Measurements from ENCODE around the gene DYTN. TPM values are rescaled to one million over a fixed set of nuclear protein-coding genes. Genes with fewer than 3 reads are reported as not detected.
"Not testable (repeated sequence)": the region's sequence is repeated elsewhere in the genome, so short reads cannot be mapped to it uniquely, and the experiment has no call there.

The DYTN gene
- total and polyA plus RNA-seq, 8 donors: 0.10 to 0.27 TPM; not detected in 6

DNA sequence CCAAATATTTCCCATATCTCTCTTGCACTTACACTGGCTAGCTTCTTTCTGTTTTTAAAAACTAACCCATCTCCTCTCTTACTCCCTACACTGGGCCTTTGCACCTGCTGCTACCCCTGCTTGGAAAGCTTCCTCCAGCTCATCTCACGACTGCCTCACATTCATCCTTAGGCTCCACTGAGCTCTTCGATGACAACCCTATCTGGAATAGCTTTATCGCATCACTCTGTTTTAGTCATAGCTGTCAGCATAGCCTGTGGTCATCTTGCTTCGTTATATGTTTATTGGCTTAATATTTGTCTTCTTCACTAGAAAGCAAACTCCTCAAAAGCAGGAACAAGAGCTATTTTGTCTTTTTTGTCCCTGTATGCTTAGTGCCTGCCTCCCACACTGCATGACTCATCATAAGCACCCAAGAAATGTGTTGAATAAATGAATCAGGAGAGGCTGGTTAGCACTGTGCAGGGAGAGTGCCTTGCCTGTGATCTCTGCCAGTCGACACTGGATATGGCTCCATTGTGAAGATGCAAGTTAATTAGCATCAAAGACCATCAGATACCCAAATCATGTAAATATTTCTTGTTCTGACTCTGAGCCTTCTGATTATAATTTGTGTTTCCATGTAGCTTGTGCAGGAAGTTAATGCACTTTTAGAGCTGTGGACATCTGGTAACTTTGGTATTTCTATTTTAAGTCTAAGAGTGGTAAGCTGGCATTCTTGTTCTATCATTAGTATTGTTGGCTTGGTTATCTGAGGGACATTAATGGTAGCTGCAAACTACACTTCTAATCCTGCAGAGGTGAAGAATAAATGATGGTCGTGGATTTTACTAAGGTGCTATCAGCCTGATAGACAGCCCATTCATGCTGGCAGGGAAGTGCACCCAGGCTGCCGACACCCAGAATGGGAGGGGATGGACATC, 10.3 kb upstream of the DYTN start:
- DNase-seq (no peak), ATAC-seq (no peak)
- no peak overlapping the region for H3K4me3 ChIP-seq
- no peak overlapping the region for H3K27ac ChIP-seq
- TF ChIP-seq, protein P1, sequence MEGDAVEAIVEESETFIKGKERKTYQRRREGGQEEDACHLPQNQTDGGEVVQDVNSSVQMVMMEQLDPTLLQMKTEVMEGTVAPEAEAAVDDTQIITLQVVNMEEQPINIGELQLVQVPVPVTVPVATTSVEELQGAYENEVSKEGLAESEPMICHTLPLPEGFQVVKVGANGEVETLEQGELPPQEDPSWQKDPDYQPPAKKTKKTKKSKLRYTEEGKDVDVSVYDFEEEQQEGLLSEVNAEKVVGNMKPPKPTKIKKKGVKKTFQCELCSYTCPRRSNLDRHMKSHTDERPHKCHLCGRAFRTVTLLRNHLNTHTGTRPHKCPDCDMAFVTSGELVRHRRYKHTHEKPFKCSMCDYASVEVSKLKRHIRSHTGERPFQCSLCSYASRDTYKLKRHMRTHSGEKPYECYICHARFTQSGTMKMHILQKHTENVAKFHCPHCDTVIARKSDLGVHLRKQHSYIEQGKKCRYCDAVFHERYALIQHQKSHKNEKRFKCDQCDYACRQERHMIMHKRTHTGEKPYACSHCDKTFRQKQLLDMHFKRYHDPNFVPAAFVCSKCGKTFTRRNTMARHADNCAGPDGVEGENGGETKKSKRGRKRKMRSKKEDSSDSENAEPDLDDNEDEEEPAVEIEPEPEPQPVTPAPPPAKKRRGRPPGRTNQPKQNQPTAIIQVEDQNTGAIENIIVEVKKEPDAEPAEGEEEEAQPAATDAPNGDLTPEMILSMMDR (IDR thresholded peaks at IDR 0.05): no peak
- H3K9me3 ChIP-seq: no peaks in the 10 kb centered on the region
- H3K36me3 ChIP-seq: no peaks in the 10 kb centered on the region
- intact Hi-C loops (cut with DNase I): no loop called here
- no peaks in the 10 kb centered on the region for H3K4me1 ChIP-seq
- no peaks in the 10 kb centered on the region for H3K27me3 ChIP-seq

DNA sequence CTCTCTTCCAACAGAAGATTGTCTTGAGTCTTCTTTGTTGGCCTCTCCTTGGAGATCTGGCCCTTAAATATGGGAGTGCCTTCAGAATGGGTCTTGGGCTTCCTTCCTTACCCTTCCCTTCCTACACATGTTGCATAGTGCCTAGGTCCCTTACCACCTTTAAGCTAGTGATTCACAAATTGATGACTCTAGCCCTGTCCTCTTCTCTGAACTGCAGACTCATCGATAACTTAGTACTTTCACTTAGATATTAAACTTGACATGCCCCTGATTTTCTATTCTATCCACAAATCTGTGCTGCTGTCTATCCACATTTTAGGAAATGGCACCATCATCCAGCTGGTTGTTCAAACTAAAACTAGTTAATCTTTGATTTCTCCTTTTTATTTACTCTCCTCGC, 9.1 kb upstream of the DYTN start:
- H3K27me3 ChIP-seq: no peaks in the 10 kb centered on the region
- TF ChIP-seq, protein P1 (IDR thresholded peaks at IDR 0.05): no peak
- no peak overlapping the region for H3K27ac ChIP-seq
- no peaks in the 10 kb centered on the region for H3K36me3 ChIP-seq
- H3K4me1 ChIP-seq: no peaks in the 10 kb centered on the region
- ATAC-seq (no peak), DNase-seq (no peak)
- no peak overlapping the region for H3K4me3 ChIP-seq
- H3K9me3 ChIP-seq: no peaks in the 10 kb centered on the region
- intact Hi-C loops (cut with DNase I): no loop called here

DNA sequence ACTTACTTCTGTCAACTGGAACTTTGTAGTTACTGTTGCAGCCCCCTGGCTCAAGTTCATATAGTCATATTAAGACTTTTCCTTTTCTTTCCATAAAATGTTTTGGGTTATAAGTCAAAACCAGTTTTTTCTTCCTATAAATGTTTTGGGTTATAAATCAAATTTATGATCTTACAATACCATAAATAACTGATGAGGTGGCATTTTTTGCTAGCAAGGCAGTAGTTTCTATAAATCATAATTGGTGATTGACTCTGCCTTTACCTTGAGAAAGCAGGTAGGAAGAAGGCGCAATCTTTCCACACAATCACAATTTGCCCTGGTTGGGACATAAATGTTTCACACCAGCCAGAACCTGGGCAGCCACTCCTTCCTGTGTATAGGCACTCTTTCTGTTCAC, 5.1 kb upstream of the DYTN start:
- no peaks in the 10 kb centered on the region for H3K9me3 ChIP-seq
- no peak overlapping the region for H3K27ac ChIP-seq
- H3K4me1 ChIP-seq: no peaks in the 10 kb centered on the region
- H3K27me3 ChIP-seq: no peaks in the 10 kb centered on the region
- intact Hi-C loops (cut with DNase I): no loop called here
- TF ChIP-seq, protein P1 (IDR thresholded peaks at IDR 0.05): no peak
- no peak overlapping the region for H3K4me3 ChIP-seq
- DNase-seq: no peak
- ATAC-seq: no peak
- H3K36me3 ChIP-seq: no peaks in the 10 kb centered on the region

DNA sequence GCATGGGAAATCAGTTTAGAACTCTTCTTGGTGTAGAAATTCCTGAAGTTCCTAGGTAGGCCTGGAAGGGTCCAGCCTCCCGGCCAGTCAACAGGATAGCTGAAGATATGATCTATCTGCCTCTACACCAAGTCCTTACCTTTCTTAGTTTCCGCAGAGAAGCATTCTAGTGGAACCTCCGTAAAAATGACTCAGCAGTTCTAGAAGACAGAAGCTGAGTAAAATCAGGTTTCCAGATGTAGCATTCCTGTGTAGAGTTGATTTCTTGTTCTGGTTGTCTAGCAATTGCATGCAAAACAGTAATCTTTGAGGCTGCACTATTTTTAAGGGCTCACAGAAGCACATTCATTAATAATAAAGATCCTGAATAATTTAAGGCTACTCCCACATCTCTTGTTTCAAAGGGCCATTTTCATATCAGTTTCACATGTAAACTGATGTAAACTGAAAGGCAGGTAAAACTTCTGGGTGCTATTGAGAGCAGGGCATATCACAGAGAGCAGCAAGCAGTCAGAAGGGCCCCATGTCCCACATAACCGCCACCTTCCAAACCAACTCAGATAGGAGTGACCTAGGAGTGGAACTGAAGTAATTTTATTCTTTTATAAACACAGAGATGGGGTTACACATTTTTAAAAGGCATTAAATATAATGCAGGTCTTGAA, 3.2 kb upstream of the DYTN start:
- no peak overlapping the region for H3K27ac ChIP-seq
- no peaks in the 10 kb centered on the region for H3K27me3 ChIP-seq
- no peak overlapping the region for H3K4me3 ChIP-seq
- intact Hi-C loops (cut with DNase I): no loop called here
- no peaks in the 10 kb centered on the region for H3K4me1 ChIP-seq
- no peaks in the 10 kb centered on the region for H3K36me3 ChIP-seq
- DNase-seq (no peak), ATAC-seq (no peak)
- TF ChIP-seq, protein P1 (IDR thresholded peaks at IDR 0.05): no peak
- no peaks in the 10 kb centered on the region for H3K9me3 ChIP-seq

DNA sequence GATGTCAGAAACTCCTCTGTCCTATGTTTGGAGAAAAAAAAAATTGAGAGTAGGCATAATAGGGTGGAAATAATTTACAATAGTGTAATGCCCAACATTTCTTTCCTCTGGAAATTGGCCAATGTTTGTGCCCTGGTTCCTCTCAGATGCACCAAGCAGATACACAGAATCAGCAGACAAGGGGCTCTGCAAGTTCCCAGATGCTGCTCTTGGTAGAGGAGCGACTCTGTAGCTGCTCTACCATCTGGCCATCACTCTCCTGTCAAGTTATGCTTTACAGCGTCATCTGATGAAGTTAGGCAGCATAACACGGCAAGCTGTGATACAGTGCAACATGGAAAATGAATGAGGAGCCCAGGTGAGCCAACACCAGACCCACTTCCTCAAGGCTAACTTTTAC, 1.6 kb downstream of the DYTN start:
- no peak for DNase-seq
- H3K36me3 ChIP-seq: no peaks in the 10 kb centered on the region
- intact Hi-C loops (cut with DNase I): no loop called here
- peaks cover 0 to 4% of the 10 kb centered on the region in 2 donors for H3K27me3 ChIP-seq
- H3K9me3 ChIP-seq: no peaks in the 10 kb centered on the region
- TF ChIP-seq, protein P1 (IDR thresholded peaks at IDR 0.05): no peak
- no peak overlapping the region for H3K4me3 ChIP-seq
- H3K27ac ChIP-seq: no peak overlapping the region
- no peaks in the 10 kb centered on the region for H3K4me1 ChIP-seq
- no peak for ATAC-seq

DNA sequence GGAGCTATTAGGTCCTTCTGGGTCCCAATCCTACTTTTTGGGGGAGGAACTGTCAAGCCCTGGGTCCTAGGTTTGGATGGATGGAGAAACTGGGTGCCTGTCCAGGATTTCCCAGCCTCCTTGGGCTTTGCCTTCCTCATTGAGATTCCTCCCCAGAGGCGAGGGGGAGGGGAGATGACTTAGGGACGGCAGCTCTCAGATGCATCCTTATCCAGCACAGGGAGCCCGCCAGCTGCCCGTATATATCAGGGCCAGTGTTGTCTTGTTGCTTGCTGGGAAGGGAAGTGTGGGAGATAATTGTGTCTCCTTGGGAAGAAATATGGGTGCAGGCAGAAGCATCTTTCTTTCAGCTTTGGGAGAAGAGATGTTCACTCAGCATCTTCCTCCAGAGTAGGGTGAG, 3.0 kb downstream of the DYTN start:
- H3K27ac ChIP-seq; H3K4me1 ChIP-seq; H3K4me3 ChIP-seq; H3K36me3 ChIP-seq; intact Hi-C loops (cut with DNase I); H3K27me3 ChIP-seq; ATAC-seq; H3K9me3 ChIP-seq; DNase-seq: not testable (repeated sequence)
